Nucleus accumbens (tissue), 56 donors: ENCODE data around the gene CCNH.

Experiments
- DNase-seq, 56 donors: peaks; one replicate each; lab custom pipeline; 2025; lab: John Stamatoyannopoulos, UW

Gene CCNH

GRCh38 chr5:87367243-87367642 lies 45.5 kb downstream of the CCNH start:
- DNase-seq = no peak

- DNase-seq = no peak
Observed at GRCh38 chr5:87361536-87362213, 51.1 kb downstream of the CCNH start.

- no peak for DNase-seq
Observed at GRCh38 chr5:87361031-87361445, 51.7 kb downstream of the CCNH start.

- DNase-seq = no peak
Observed at GRCh38 chr5:87360132-87360531, 52.6 kb downstream of the CCNH start.

GRCh38 chr5:87359106-87359505 lies 53.6 kb downstream of the CCNH start:
- DNase-seq = no peak

- DNase-seq = no peak
Observed at GRCh38 chr5:87354496-87354895, 58.2 kb downstream of the CCNH start.

- DNase-seq = no peak
Observed at GRCh38 chr5:87347841-87348240, 64.9 kb downstream of the CCNH start.

GRCh38 chr5:87347272-87347671 lies 65.5 kb downstream of the CCNH start:
- DNase-seq = no peak
